ENCODE data around the gene ASXL1.

The ASXL1 gene

DNA sequence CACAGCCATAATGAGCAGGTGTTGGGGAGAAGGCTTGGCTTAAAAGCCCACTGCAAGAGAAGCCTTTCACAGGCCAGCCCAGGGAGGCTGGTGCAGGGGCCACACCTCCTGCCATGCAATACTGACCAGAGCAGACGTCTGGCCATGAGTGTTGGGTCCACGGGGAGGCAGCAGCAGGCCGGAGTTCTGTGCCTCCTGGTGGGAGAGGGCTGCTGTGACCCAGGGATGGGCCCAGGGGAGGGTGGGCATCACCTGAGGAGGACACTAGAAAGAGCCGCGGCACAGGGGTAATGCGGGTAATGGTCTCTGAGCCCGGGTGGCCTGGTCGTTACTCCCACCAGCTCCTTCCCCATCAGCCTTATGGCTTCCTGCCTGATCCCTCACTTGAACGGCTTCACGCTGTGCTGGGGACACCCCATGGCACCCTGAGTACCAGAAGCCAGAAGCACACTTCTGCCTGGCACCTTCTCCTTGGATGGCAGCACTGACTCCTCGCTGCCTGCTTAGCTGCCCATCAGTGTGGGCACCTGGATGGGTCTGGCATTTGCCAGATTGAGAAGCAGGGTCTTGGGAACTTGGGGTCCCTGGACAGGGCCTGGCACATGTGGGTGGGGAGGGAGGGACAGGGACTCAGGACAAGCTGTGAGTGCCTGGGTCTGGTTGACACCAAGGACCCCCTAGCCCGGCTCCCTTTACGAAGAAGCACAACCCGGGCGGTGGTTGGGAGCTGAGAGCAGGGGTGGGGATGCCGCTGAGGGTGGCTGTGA lies 108.8 kb downstream of the ASXL1 start:
- Histone ChIP-seq H3K9me3 (no peaks in the 10 kb centered on the region), H3K4me1 (peaks cover 0 to 32% (median 0%) of the 10 kb centered on the region in 4 donors), H3K27me3 (no peaks in the 10 kb centered on the region), H3K27ac (no peak overlapping the region), H3K36me3 (peaks cover 0 to under 1% (median 0%) of the 10 kb centered on the region in 3 donors), H3K4me3 (no peak overlapping the region)
- intact Hi-C loops (cut with DNase I; ENCODE audit: low total_unique reads), result no loop called here
- TF ChIP-seq, protein P1, sequence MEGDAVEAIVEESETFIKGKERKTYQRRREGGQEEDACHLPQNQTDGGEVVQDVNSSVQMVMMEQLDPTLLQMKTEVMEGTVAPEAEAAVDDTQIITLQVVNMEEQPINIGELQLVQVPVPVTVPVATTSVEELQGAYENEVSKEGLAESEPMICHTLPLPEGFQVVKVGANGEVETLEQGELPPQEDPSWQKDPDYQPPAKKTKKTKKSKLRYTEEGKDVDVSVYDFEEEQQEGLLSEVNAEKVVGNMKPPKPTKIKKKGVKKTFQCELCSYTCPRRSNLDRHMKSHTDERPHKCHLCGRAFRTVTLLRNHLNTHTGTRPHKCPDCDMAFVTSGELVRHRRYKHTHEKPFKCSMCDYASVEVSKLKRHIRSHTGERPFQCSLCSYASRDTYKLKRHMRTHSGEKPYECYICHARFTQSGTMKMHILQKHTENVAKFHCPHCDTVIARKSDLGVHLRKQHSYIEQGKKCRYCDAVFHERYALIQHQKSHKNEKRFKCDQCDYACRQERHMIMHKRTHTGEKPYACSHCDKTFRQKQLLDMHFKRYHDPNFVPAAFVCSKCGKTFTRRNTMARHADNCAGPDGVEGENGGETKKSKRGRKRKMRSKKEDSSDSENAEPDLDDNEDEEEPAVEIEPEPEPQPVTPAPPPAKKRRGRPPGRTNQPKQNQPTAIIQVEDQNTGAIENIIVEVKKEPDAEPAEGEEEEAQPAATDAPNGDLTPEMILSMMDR (IDR thresholded peaks at IDR 0.05), result no peak
- no peak for DNase-seq

DNA sequence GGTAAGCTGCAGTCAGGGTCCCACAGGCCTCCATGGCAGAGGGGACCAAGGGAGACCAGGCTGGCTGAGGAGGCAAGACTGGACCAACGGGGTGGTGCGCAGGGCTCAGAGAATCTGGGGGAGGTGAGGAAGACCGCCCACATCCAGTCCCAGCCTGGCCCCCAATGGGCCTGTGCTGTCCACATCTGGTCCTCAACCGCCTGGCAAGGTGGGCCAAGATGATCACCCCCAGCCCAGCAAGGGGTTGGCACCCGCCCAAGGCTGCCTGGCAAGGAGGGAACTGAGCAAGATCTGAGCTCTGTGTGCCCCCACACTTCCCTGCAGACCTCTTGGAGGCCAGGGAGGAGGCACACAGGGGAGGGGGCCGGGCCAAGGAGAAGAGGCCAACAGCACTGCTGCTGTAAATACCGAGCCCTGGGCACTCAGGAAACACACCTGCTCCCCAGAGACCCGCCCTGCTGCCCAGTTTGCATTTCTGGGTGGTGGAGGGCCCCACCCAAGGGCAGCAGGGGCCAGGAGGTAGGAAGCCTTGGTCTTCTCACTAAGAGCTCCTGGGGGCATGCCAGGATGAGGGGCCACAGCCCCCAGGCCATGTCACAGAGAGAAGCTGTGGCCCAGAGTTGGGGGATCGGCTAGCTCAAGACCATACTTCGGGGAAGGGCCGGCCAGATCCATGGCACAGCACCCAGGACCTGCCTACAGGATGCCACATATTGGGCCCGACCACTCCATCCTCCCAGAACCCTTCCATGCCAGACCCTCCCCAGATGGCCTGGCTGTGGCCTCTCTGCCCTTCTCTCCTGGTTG lies 109.6 kb downstream of the ASXL1 start:
- no peak overlapping the region for H3K27ac ChIP-seq
- intact Hi-C loops (cut with DNase I; ENCODE audit: low total_unique reads), result no loop called here
- no peak overlapping the region for H3K4me3 ChIP-seq
- TF ChIP-seq, protein P1 (IDR thresholded peaks at IDR 0.05), result no peak
- no peaks in the 10 kb centered on the region for H3K9me3 ChIP-seq
- no peaks in the 10 kb centered on the region for H3K27me3 ChIP-seq
- peaks cover 0 to 38% (median 0%) of the 10 kb centered on the region in 4 donors for H3K4me1 ChIP-seq
- no peak for DNase-seq
- peaks cover 0 to 8% (median 0%) of the 10 kb centered on the region in 3 donors for H3K36me3 ChIP-seq

DNA sequence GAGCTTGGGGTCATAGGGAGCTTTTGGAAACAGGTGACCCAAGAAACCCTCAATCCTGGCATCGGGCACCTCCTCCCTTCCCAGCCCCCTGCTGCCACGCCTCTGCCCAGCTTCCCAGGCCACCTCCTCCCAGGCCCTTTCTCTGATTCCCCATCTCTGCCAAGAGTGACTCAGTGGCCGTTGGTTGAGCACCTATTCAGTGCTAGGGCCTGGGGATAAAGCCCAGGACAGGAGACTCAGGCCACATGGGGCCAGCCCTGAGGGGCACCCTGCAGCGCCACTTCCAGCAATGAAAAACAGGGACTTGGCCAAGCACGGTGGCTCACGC lies 110.1 kb downstream of the ASXL1 start:
- no peak for DNase-seq
- Histone ChIP-seq H3K4me3 (no peak overlapping the region), H3K27me3 (no peaks in the 10 kb centered on the region), H3K36me3 (peaks cover 0 to 8% (median 0%) of the 10 kb centered on the region in 3 donors), H3K9me3 (no peaks in the 10 kb centered on the region), H3K27ac (no peak overlapping the region), H3K4me1 (peaks cover 0 to 42% (median 0%) of the 10 kb centered on the region in 4 donors)
- intact Hi-C loops (cut with DNase I; ENCODE audit: low total_unique reads), result no loop called here
- TF ChIP-seq, protein P1 (IDR thresholded peaks at IDR 0.05), result no peak

DNA sequence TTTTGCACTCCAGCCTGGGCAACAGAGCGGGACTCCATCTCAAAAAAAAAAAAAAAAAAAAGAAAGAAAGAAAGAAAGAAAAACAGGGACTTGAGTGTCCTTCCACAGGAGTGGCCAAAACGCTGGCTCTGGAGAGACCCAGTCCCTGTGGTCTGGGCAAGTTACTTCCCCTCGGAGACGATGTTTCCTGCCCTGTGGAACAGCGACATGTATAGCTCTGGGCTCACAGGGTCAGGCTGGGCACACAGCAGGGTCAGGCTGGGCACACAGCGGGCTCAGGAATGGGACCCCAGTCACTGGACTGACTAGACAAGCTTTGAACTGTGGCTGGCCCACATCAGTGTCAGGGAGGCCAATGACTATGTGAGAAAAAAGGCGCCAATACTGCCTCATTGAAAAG lies 110.7 kb downstream of the ASXL1 start:
- Histone ChIP-seq H3K4me3 (no peak overlapping the region), H3K27ac (no peak overlapping the region), H3K27me3 (no peaks in the 10 kb centered on the region), H3K9me3 (no peaks in the 10 kb centered on the region), H3K4me1 (peaks cover 0 to 42% (median under 1%) of the 10 kb centered on the region in 4 donors), H3K36me3 (peaks cover 0 to 8% (median 0%) of the 10 kb centered on the region in 3 donors)
- no peak for DNase-seq
- TF ChIP-seq, protein P1 (IDR thresholded peaks at IDR 0.05), result no peak
- intact Hi-C loops (cut with DNase I; ENCODE audit: low total_unique reads), result no loop called here

DNA sequence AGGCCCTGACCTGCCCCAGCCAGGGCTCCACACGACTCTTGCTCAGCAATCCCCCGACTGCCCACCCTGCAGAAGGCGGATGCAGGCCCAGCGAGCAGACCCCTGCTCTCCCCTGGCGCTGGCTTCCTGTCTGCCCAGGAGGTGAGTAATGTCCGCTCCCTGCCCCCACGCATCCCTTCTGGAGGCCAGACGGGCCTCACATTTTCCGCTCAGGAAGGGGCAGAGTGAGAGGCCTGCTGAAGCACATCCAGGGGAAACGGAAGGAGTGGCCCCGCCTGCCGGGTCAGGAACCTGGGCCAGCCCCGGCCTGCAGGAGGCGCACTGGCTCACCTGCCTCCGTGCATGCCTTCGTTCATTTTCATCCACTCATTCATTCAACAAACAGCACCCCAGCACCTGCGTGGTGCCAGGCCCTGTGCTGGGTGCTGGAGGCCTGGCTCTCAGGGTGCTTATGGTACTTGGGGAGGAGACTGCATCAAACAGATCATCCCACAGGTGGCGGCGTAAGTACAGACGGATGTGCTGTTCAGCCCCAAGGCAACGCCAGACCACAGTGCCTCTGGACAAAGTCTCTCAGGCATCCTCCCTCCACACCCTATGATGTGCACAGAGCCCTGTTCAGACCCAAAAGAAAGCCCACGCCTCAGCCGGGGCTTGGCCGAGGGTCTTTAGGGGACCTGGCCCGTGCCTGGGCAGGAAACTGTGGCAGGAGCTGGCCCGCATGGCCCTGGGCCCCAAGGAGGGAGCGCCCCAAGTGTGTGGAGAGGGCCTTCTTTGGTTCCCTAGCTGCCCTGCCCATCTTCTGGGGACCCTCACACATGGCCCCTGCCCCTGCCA lies 112.1 kb downstream of the ASXL1 start:
- peak in 1 of 2 donors; percentile 48 for DNase-seq

More for the DNA sequence above, 112.1 kb downstream of the ASXL1 start:
- Histone ChIP-seq H3K36me3 (peaks cover 0 to 8% (median 0%) of the 10 kb centered on the region in 3 donors), H3K4me3 (no peak overlapping the region), H3K27me3 (no peaks in the 10 kb centered on the region), H3K9me3 (no peaks in the 10 kb centered on the region), H3K4me1 (peaks cover 0 to 45% (median 13%) of the 10 kb centered on the region in 4 donors), H3K27ac (no peak overlapping the region)
- TF ChIP-seq, protein P1 (IDR thresholded peaks at IDR 0.05), result peak; percentile 11 to 13
- intact Hi-C loops (cut with DNase I; ENCODE audit: low total_unique reads), result loop anchor here (10.0 kb wide), 1 partner anchor 255 kb away; no protein-coding TSS in a partner anchor

Measured in tibial artery (tissue), 4 donors.